Progenitor cell of endocrine pancreas (in vitro differentiated cells): ENCODE data around the gene LHFPL6. TPM values are rescaled to one million over a fixed set of nuclear protein-coding genes. Genes with fewer than 3 reads are reported as not detected.

ENCODE experiments used
- DNase-seq: peaks from one replicate; pipeline ENCODE4 v3.0.0; 2021; ENCODE audit warnings: low spot score; ENCODE audit not compliant: unreplicated experiment
- H3K27ac Mint-ChIP-seq: 2 replicates; pipeline ENCODE4 v1.8.0; 2021; ENCODE audit warnings: mild to moderate bottlenecking, moderate library complexity, mixed read lengths
- H3K27me3 Mint-ChIP-seq: 2 replicates; pipeline ENCODE4 v1.8.0; 2021; ENCODE audit warnings: mixed read lengths
- H3K36me3 Mint-ChIP-seq: 2 replicates; pipeline ENCODE4 v1.8.0; 2022; ENCODE audit warnings: mixed read lengths; ENCODE audit not compliant: insufficient read depth
- H3K4me1 Mint-ChIP-seq: 2 replicates; pipeline ENCODE4 v1.8.0; 2021; ENCODE audit warnings: low read depth, mixed read lengths
- H3K4me3 Mint-ChIP-seq: 2 replicates; pipeline ENCODE4 v1.8.0; 2021; ENCODE audit warnings: low read depth, mild to moderate bottlenecking, moderate library complexity, mixed read lengths
- H3K9me3 Mint-ChIP-seq: 2 replicates; pipeline ENCODE4 v1.8.0; 2021; ENCODE audit warnings: low read depth, mixed read lengths
- CTCF ChIP-seq: fragments of 200-600 bp; sonication (generic); IDR thresholded peaks from one replicate; pipeline ENCODE4 v1.5.0; 2021; ENCODE audit warnings: antibody characterized with exemption, mild to moderate bottlenecking; ENCODE audit not compliant: unreplicated experiment
- total RNA-seq: library from RNA; stranded (reverse); gene quantifications from 2 replicates; pipeline ENCODE4 v1.2.1, GENCODE V29; 2021

Gene LHFPL6
- total RNA-seq, 1 donor from 2014 or later, result 1.0 TPM

GRCh38 chr13:39567569-39567968, 35.4 kb downstream of the LHFPL6 start:
- H3K36me3 Mint-ChIP-seq, result no peaks in the 10 kb centered on the region
- no peaks in the 10 kb centered on the region for H3K9me3 Mint-ChIP-seq
- TF ChIP-seq CTCF, result no peak
- no peak for DNase-seq
- no peak overlapping the region for H3K27ac Mint-ChIP-seq
- peaks cover 5% of the 10 kb centered on the region for H3K27me3 Mint-ChIP-seq
- H3K4me3 Mint-ChIP-seq, result no peak overlapping the region
- no peaks in the 10 kb centered on the region for H3K4me1 Mint-ChIP-seq

GRCh38 chr13:39566216-39566869, 36.6 kb downstream of the LHFPL6 start:
- H3K4me1 Mint-ChIP-seq, result no peaks in the 10 kb centered on the region
- no peaks in the 10 kb centered on the region for H3K9me3 Mint-ChIP-seq
- no peak for TF ChIP-seq CTCF
- no peak overlapping the region for H3K27ac Mint-ChIP-seq
- no peak for DNase-seq
- peaks cover 1% of the 10 kb centered on the region for H3K27me3 Mint-ChIP-seq
- H3K36me3 Mint-ChIP-seq, result no peaks in the 10 kb centered on the region
- H3K4me3 Mint-ChIP-seq, result no peak overlapping the region

- no peak overlapping the region for H3K4me3 Mint-ChIP-seq
- TF ChIP-seq CTCF, result no peak
- no peaks in the 10 kb centered on the region for H3K36me3 Mint-ChIP-seq
- no peaks in the 10 kb centered on the region for H3K4me1 Mint-ChIP-seq
- H3K27ac Mint-ChIP-seq, result no peak overlapping the region
- DNase-seq, result no peak
- H3K9me3 Mint-ChIP-seq, result no peaks in the 10 kb centered on the region
- no peaks in the 10 kb centered on the region for H3K27me3 Mint-ChIP-seq
Observed at GRCh38 chr13:39565036-39565949, 37.7 kb downstream of the LHFPL6 start.

GRCh38 chr13:39563470-39563735, 39.6 kb downstream of the LHFPL6 start:
- no peaks in the 10 kb centered on the region for H3K9me3 Mint-ChIP-seq
- no peaks in the 10 kb centered on the region for H3K36me3 Mint-ChIP-seq
- no peaks in the 10 kb centered on the region for H3K27me3 Mint-ChIP-seq
- TF ChIP-seq CTCF, result no peak
- no peak overlapping the region for H3K27ac Mint-ChIP-seq
- no peak for DNase-seq
- H3K4me3 Mint-ChIP-seq, result no peak overlapping the region
- no peaks in the 10 kb centered on the region for H3K4me1 Mint-ChIP-seq

GRCh38 chr13:39561971-39562370, 41.0 kb downstream of the LHFPL6 start:
- no peak overlapping the region for H3K4me3 Mint-ChIP-seq
- DNase-seq, result no peak
- H3K9me3 Mint-ChIP-seq, result no peaks in the 10 kb centered on the region
- no peak overlapping the region for H3K27ac Mint-ChIP-seq
- H3K4me1 Mint-ChIP-seq, result no peaks in the 10 kb centered on the region
- no peaks in the 10 kb centered on the region for H3K36me3 Mint-ChIP-seq
- H3K27me3 Mint-ChIP-seq, result no peaks in the 10 kb centered on the region
- TF ChIP-seq CTCF, result no peak
